Mesendoderm (in vitro differentiated cells): ENCODE data around the gene BET1L.

ENCODE experiments used
- DNase-seq: peaks from one replicate; pipeline ENCODE4 v3.0.0; 2013
- H2AK5ac ChIP-seq: 2 replicates; pipeline ENCODE4 v1.6.1; 2013; ENCODE audit warnings: low read length, inconsistent platforms
- H2BK120ac ChIP-seq: 2 replicates; pipeline ENCODE4 v1.6.1; 2013; ENCODE audit warnings: low read depth, mild to moderate bottlenecking, low read length, moderate library complexity, mixed read lengths
- H2BK15ac ChIP-seq: replicated peaks from 2 replicates; pipeline ENCODE4 v1.6.1; 2013; ENCODE audit warnings: low read depth, mild to moderate bottlenecking, moderate library complexity
- H2BK5ac ChIP-seq: 2 replicates; pipeline ENCODE4 v1.6.1; 2013; ENCODE audit warnings: low read length, inconsistent platforms
- H3K18ac ChIP-seq: 2 replicates; pipeline ENCODE4 v1.6.1; 2013; ENCODE audit warnings: mild to moderate bottlenecking, low read length, mixed read lengths
- H3K23ac ChIP-seq: one replicate; pipeline ENCODE4 v1.6.1; 2013; ENCODE audit warnings: low read length
- H3K27ac ChIP-seq: 2 replicates; pipeline ENCODE4 v1.5.1; 2013; ENCODE audit warnings: low read depth, mild to moderate bottlenecking, inconsistent platforms, low read length, moderate library complexity
- H3K27me3 ChIP-seq: 2 replicates; pipeline ENCODE4 v1.6.1; 2013; ENCODE audit warnings: low read length, control low read depth, mild to moderate bottlenecking, inconsistent platforms; ENCODE audit not compliant: insufficient read depth, poor library complexity
- H3K36me3 ChIP-seq: 2 replicates; pipeline ENCODE4 v1.6.1; 2013; ENCODE audit warnings: low read length, inconsistent platforms; ENCODE audit not compliant: control insufficient read depth, insufficient read depth
- H3K4ac ChIP-seq: one replicate; pipeline ENCODE4 v1.6.1; 2013; ENCODE audit warnings: low read depth, mild to moderate bottlenecking, low read length, moderate library complexity
- H3K4me1 ChIP-seq: 2 replicates; pipeline ENCODE4 v1.6.1; 2013; ENCODE audit warnings: low read depth, low read length, inconsistent platforms; ENCODE audit not compliant: control insufficient read depth
- H3K4me2 ChIP-seq: 2 replicates; pipeline ENCODE4 v1.6.1; 2013; ENCODE audit warnings: low read length
- H3K4me3 ChIP-seq: 2 replicates; pipeline ENCODE4 v1.5.1; 2013; ENCODE audit warnings: mild to moderate bottlenecking, low read length
- H3K56ac ChIP-seq: one replicate; pipeline ENCODE4 v1.6.1; 2013; ENCODE audit warnings: low read length
- H3K79me1 ChIP-seq: 2 replicates; pipeline ENCODE4 v1.6.1; 2013; ENCODE audit warnings: low read length, inconsistent platforms
- H3K79me2 ChIP-seq: 2 replicates; pipeline ENCODE4 v1.6.1; 2013; ENCODE audit warnings: mild to moderate bottlenecking, low read length; ENCODE audit not compliant: control insufficient read depth, insufficient read depth
- H3K9ac ChIP-seq: 2 replicates; pipeline ENCODE4 v1.6.1; 2013; ENCODE audit warnings: low read length, inconsistent platforms
- H4K5ac ChIP-seq: one replicate; pipeline ENCODE4 v1.6.1; 2013; ENCODE audit warnings: low read length
- H4K8ac ChIP-seq: one replicate; pipeline ENCODE4 v1.6.1; 2013; ENCODE audit warnings: low read depth, mild to moderate bottlenecking, control low read depth, low read length, moderate library complexity
- WGBS: extraction: QIAGEN DNeasy Blood & Tissue Kit; methylation state at CpG from one replicate; pipeline ENCODE4 v1.1.7; 2013; ENCODE audit warnings: low lambda C conversion rate, missing lambda C conversion rate; ENCODE audit not compliant: insufficient coverage; ENCODE audit errors: extremely low coverage; 5-methylcytosine and 5-hydroxymethylcytosine counted together

Gene BET1L

DNA sequence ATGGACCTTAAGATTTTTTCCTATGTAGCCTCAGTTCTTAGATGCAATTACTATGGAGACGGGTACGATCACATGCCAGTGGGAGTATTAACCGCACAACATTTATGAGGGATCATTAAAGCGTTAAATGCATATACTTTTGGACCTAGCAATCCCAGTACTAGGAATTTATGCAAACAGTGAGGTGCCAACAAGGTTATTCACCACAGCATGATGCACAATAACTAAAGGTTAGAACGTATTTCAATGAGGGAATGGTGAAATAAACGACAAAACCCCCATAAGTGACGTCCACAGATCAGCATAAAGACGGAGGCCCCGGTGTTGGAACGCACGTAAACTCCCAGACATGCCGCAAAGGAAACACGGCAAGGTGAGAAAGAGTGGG, 28.4 kb upstream of the BET1L start:
- no peak for DNase-seq
- no peak overlapping the region for H4K8ac ChIP-seq
- H3K79me2 ChIP-seq, result peaks cover 19% of the 10 kb centered on the region
- H2BK120ac ChIP-seq, result no peak overlapping the region
- H3K27ac ChIP-seq, result no peak overlapping the region
- no peaks in the 10 kb centered on the region for H3K4me1 ChIP-seq
- no CpG with 5 or more reads among the region's 13 CpGs for WGBS
- peaks cover 5% of the 10 kb centered on the region for H3K79me1 ChIP-seq
- H3K27me3 ChIP-seq, result no peaks in the 10 kb centered on the region
- H2BK5ac ChIP-seq, result no peak overlapping the region
- H3K56ac ChIP-seq, result peak overlapping the region; percentile 88
- H3K18ac ChIP-seq, result peak overlapping the region; percentile 77
- H3K4ac ChIP-seq, result no peak overlapping the region
- no peak overlapping the region for H4K5ac ChIP-seq
- peak overlapping the region; percentile 75 for H3K4me3 ChIP-seq
- H3K36me3 ChIP-seq, result no peaks in the 10 kb centered on the region
- H3K23ac ChIP-seq, result no peak overlapping the region
- H3K4me2 ChIP-seq, result peak overlapping the region; percentile 84
- no peak overlapping the region for H2AK5ac ChIP-seq
- peak overlapping the region; percentile 86 for H3K9ac ChIP-seq
- H2BK15ac ChIP-seq, result no peak overlapping the region

DNA sequence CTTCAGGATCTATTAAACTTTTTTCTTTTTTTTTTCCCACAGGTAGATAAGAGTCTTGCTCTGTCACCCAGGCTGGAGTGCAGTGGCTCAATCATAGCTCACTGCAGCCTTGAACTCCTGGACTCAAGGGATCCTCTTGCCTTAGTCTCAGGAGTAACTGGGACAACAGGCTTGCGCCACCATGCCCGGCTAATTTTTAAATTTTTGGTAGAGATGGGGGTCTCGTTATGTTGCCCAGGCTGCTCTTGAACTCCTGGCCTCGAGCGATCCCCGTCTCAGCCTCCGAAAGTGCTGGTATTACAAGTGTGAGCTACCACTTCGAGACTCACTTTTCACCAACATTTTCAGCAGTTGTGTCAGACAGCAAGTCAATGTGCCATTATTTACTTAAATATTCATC, 28.0 kb upstream of the BET1L start:
- no peak overlapping the region for H3K4me2 ChIP-seq
- no peak for DNase-seq
- H2AK5ac ChIP-seq, result no peak overlapping the region
- no peak overlapping the region for H3K4ac ChIP-seq
- peaks cover 19% of the 10 kb centered on the region for H3K79me2 ChIP-seq
- H3K18ac ChIP-seq, result no peak overlapping the region
- H3K23ac ChIP-seq, result no peak overlapping the region
- no peak overlapping the region for H3K27ac ChIP-seq
- H3K4me3 ChIP-seq, result no peak overlapping the region
- no peak overlapping the region for H4K5ac ChIP-seq
- H4K8ac ChIP-seq, result no peak overlapping the region
- no peaks in the 10 kb centered on the region for H3K4me1 ChIP-seq
- H3K56ac ChIP-seq, result peak overlapping the region; percentile 88
- peak overlapping the region; percentile 86 for H3K9ac ChIP-seq
- H3K27me3 ChIP-seq, result no peaks in the 10 kb centered on the region
- peaks cover 5% of the 10 kb centered on the region for H3K79me1 ChIP-seq
- H3K36me3 ChIP-seq, result no peaks in the 10 kb centered on the region
- H2BK5ac ChIP-seq, result no peak overlapping the region
- H2BK15ac ChIP-seq, result no peak overlapping the region
- WGBS, result no CpG with 5 or more reads among the region's 8 CpGs
- no peak overlapping the region for H2BK120ac ChIP-seq

DNA sequence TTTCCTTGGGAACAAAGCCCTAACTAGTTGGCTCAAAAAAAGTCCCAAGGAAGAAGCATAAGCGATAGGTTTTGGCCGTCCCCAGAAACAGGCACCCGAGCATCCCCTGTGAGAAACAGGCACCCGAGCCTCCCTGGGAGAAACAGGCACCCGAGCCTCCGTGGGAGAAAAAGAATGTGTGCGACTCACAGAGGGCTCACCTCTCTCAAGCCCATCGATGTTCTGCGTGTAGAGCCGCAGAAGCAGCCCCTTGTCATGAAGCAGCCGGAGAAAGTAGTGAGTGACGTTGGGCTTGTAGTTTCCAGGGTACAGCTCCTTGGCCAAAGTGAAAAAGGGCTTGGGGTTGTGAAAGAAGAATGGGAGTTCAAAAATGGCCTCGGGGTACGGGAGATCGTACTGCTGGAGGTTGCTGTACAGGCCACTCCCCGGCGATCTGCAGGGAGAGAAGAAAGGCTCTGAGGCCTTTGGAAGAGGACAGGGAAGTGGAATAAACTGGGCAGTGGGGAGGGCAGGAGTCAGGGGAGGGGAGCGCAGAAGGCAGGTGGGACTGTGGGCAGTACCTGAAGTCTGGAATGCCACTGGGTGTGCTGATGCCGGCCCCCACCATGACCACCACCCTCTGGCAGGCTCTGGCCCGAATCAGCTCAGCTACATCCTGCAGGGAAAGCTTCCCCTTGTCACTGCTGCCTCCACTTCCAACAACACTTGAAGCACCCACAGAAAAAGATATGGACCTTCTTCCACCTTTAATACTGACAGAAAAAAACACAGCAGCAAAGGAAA, 25.8 kb upstream of the BET1L start:
- Histone ChIP-seq H3K9ac (no peak overlapping the region), H3K27me3 (no peaks in the 10 kb centered on the region), H3K27ac (no peak overlapping the region), H3K4ac (no peak overlapping the region), H3K4me3 (no peak overlapping the region), H3K4me2 (no peak overlapping the region), H3K79me2 (peaks cover 10% of the 10 kb centered on the region), H2BK120ac (no peak overlapping the region), H3K4me1 (no peaks in the 10 kb centered on the region), H2BK5ac (no peak overlapping the region), H3K79me1 (no peaks in the 10 kb centered on the region), H4K5ac (no peak overlapping the region), H3K56ac (no peak overlapping the region), H3K23ac (no peak overlapping the region), H3K36me3 (no peaks in the 10 kb centered on the region), H4K8ac (no peak overlapping the region), H2BK15ac (no peak overlapping the region), H3K18ac (no peak overlapping the region), H2AK5ac (no peak overlapping the region)
- no peak for DNase-seq
- WGBS, result no CpG with 5 or more reads among the region's 20 CpGs

DNA sequence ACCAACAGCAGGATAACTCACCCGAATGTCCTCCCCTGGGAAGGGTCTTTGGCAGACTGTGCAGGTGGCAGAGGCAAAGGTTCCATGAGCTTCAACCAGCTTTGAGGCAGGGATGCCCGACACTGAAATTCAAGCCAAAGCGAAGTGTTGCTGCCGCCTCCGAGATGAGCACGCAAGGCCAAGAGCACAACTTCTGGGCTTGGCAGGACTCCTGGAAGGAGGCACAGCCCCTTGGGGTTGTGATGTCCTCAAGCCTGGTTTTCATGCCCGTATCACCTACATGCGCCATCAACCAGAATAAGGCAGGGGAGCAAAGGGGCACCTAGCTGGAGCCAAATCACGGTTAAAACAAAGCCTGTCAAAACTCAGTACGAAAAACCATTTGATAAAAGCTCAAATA, 23.2 kb upstream of the BET1L start:
- no peak for DNase-seq
- no peaks in the 10 kb centered on the region for H3K79me1 ChIP-seq
- H4K8ac ChIP-seq, result no peak overlapping the region
- no peaks in the 10 kb centered on the region for H3K36me3 ChIP-seq
- no peak overlapping the region for H4K5ac ChIP-seq
- H3K23ac ChIP-seq, result no peak overlapping the region
- no peak overlapping the region for H3K4me2 ChIP-seq
- no peak overlapping the region for H2BK15ac ChIP-seq
- H3K27ac ChIP-seq, result no peak overlapping the region
- H3K27me3 ChIP-seq, result no peaks in the 10 kb centered on the region
- H2BK5ac ChIP-seq, result no peak overlapping the region
- H3K79me2 ChIP-seq, result no peaks in the 10 kb centered on the region
- H3K4ac ChIP-seq, result no peak overlapping the region
- no peak overlapping the region for H3K56ac ChIP-seq
- no CpG with 5 or more reads among the region's 10 CpGs for WGBS
- H3K9ac ChIP-seq, result no peak overlapping the region
- no peak overlapping the region for H3K4me3 ChIP-seq
- no peak overlapping the region for H3K18ac ChIP-seq
- no peak overlapping the region for H2AK5ac ChIP-seq
- no peaks in the 10 kb centered on the region for H3K4me1 ChIP-seq
- H2BK120ac ChIP-seq, result no peak overlapping the region

DNA sequence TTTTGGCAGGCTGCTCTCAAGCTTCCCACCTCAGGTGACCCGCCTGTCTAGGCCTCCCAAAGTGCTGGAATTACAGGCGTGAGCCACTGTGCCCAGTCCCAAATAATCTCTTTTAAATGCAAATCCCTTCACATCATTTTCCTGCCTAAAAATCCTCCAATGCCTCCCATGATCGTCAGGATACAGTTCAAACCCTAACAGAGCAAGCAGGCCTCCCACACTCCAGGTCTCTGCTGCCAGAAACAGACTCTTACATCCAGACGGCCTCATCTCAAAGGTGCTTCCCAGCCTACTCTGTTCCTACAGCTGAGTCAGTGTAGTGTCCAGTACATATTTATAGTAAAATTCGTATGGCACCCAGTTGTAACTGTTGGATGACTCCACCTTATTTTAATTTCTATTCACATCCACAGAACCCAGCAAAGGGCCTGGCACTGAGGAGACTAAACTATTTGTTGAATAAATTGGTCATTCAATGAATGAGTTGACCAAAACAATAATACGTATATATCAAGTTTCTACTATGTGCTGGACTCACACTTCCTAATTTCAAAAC, 20.7 kb upstream of the BET1L start:
- H3K79me2 ChIP-seq, result no peaks in the 10 kb centered on the region
- no peak overlapping the region for H2BK120ac ChIP-seq
- H3K36me3 ChIP-seq, result no peaks in the 10 kb centered on the region
- H3K27ac ChIP-seq, result no peak overlapping the region
- no peak overlapping the region for H3K56ac ChIP-seq
- no peaks in the 10 kb centered on the region for H3K79me1 ChIP-seq
- no peak for DNase-seq
- no peak overlapping the region for H4K8ac ChIP-seq
- no peak overlapping the region for H4K5ac ChIP-seq
- no peaks in the 10 kb centered on the region for H3K4me1 ChIP-seq
- no peak overlapping the region for H3K4ac ChIP-seq
- no peak overlapping the region for H3K4me2 ChIP-seq
- no CpG with 5 or more reads among the region's 6 CpGs for WGBS
- H3K18ac ChIP-seq, result no peak overlapping the region
- H3K9ac ChIP-seq, result no peak overlapping the region
- H2BK15ac ChIP-seq, result no peak overlapping the region
- H3K23ac ChIP-seq, result no peak overlapping the region
- H2AK5ac ChIP-seq, result no peak overlapping the region
- H3K27me3 ChIP-seq, result no peaks in the 10 kb centered on the region
- H3K4me3 ChIP-seq, result no peak overlapping the region
- no peak overlapping the region for H2BK5ac ChIP-seq
